K562 (cell line): ENCODE measurements around the gene PSAP. TPM values are rescaled to one million over a fixed set of nuclear protein-coding genes. Genes with fewer than 3 reads are reported as not detected.

Source experiments
- FOSL1 ChIP-seq: fragments of 200-800 bp; sonication (Bioruptor generic); conservative IDR thresholded peaks from 2 replicates; pipeline ENCODE4 v1.6.1; 2016; ENCODE audit warnings: missing genetic modification characterization, missing compliant biosample characterization
- HDGF ChIP-seq: fragments of 450-650 bp; IDR thresholded peaks from 2 replicates; pipeline ENCODE4 v1.6.1; 2016
- NCOR1 ChIP-seq: fragments of 450-650 bp; IDR thresholded peaks from 2 replicates; pipeline ENCODE4 v1.6.1; 2016; ENCODE audit warnings: mild to moderate bottlenecking, moderate library complexity
- NFYB ChIP-seq: IDR thresholded peaks from 2 replicates; pipeline ENCODE4 v1.6.1; 2011; ENCODE audit warnings: mild to moderate bottlenecking, moderate library complexity; ENCODE audit not compliant: insufficient read length; ENCODE audit errors: extremely low read depth
- NUFIP1 ChIP-seq: fragments of 450-650 bp; IDR thresholded peaks from 2 replicates; pipeline ENCODE4 v1.6.1; 2018; ENCODE audit not compliant: partially characterized antibody
- POLR2B ChIP-seq: fragments of 450-650 bp; IDR thresholded peaks from 2 replicates; pipeline ENCODE4 v1.6.1; 2018; ENCODE audit warnings: low read depth; ENCODE audit not compliant: partially characterized antibody
- SOX6 ChIP-seq: fragments of 450-650 bp; IDR thresholded peaks from 2 replicates; pipeline ENCODE4 v1.6.1; 2014; ENCODE audit warnings: mild to moderate bottlenecking
- SUPT5H ChIP-seq: fragments of 450-650 bp; IDR thresholded peaks from 2 replicates; pipeline ENCODE4 v1.6.1; 2016
- XRCC3 ChIP-seq: fragments of 450-650 bp; IDR thresholded peaks from 2 replicates; pipeline ENCODE4 v1.6.1; 2017; ENCODE audit warnings: mild to moderate bottlenecking, moderate library complexity
- ZNF133 ChIP-seq: fragments of 250-450 bp; sonication (Bioruptor Pico); IDR thresholded peaks from 2 replicates; pipeline ENCODE4 v1.4.0; 2020; ENCODE audit warnings: mild to moderate bottlenecking
- ZNF140 ChIP-seq: fragments of 250-450 bp; sonication (Bioruptor Pico); IDR thresholded peaks from 2 replicates; pipeline ENCODE4 v1.8.0; 2021; ENCODE audit warnings: moderate library complexity, mild to moderate bottlenecking, inconsistent platforms
- polyA plus RNA-seq, 8 experiments: library from polyadenylated mRNA; depleted of rRNA in 4 of 8; stranded (reverse) in 5 of 8; unstranded in 3 of 8; fragments of >200 nt; fragmentation: Nextera tagmentation in 2 of 8; fragmentation: Illumina TruSeq in 1 of 8; extraction: Ambion mirVana in 2 of 8; extraction: Trizol in 1 of 8; gene quantifications; 2 replicates each; pipeline versions ENCODE4 v1.2.1 to v1.2.3, GENCODE V29; 2011 to 2014; ENCODE audit warnings: inconsistent platforms in 1 of 8, missing spikeins in 1 of 8
- total RNA-seq, 7 experiments: library from RNA; depleted of rRNA in 6 of 7; stranded (reverse); fragments of >200 nt in 6 of 7; fragmentation: Illumina TruSeq in 2 of 7; extraction: Trizol in 2 of 7; gene quantifications; 2 replicates each; pipeline versions ENCODE4 v1.2.1 to v1.2.3, GENCODE V29; 2011 to 2021; ENCODE audit warnings: low replicate concordance in 1 of 7
- TF ChIP-seq, protein P1 (sequence below): fragments of 450-650 bp; IDR thresholded peaks from 2 replicates; pipeline ENCODE4 v1.7.1; 2018; ENCODE audit warnings: mild to moderate bottlenecking, low read depth; ENCODE audit not compliant: partially characterized antibody
- TF ChIP-seq, protein P2 (sequence below): IDR thresholded peaks from 3 replicates; pipeline ENCODE4 v1.6.1; 2011; ENCODE audit warnings: borderline replicate concordance, mild to moderate bottlenecking, moderate library complexity; ENCODE audit not compliant: insufficient read length; ENCODE audit errors: extremely low read depth
- TF ChIP-seq, protein P3 (sequence below): sonication (generic); formaldehyde crosslinking; IDR thresholded peaks from 2 replicates; pipeline ENCODE4 v1.8.0; 2022; ENCODE audit warnings: missing genetic modification reagents, mild to moderate bottlenecking, moderate library complexity, borderline replicate concordance
- TF ChIP-seq, protein P4 (sequence below): sonication (generic); formaldehyde crosslinking; IDR thresholded peaks from 2 replicates; pipeline ENCODE4 v1.8.1; 2022; ENCODE audit warnings: missing genetic modification reagents
- TF ChIP-seq, protein P5 (sequence below): fragments of 200-400 bp; formaldehyde crosslinking; IDR thresholded peaks from 2 replicates; pipeline ENCODE4 v1.6.1; 2017; ENCODE audit warnings: mild to moderate bottlenecking, low read depth, low read length, moderate library complexity
- TF ChIP-seq, protein P6 (sequence below), 2 experiments: fragments of 450-650 bp; IDR thresholded peaks; 2 replicates each; pipeline ENCODE4 v1.6.1; 2016

PSAP gene
- total and polyA plus RNA-seq, 9 of the 15 experiments (the other 6 are each of a cell fraction or from before 2014, with no cell fraction given): 245 to 700 (median 429) TPM

DNA sequence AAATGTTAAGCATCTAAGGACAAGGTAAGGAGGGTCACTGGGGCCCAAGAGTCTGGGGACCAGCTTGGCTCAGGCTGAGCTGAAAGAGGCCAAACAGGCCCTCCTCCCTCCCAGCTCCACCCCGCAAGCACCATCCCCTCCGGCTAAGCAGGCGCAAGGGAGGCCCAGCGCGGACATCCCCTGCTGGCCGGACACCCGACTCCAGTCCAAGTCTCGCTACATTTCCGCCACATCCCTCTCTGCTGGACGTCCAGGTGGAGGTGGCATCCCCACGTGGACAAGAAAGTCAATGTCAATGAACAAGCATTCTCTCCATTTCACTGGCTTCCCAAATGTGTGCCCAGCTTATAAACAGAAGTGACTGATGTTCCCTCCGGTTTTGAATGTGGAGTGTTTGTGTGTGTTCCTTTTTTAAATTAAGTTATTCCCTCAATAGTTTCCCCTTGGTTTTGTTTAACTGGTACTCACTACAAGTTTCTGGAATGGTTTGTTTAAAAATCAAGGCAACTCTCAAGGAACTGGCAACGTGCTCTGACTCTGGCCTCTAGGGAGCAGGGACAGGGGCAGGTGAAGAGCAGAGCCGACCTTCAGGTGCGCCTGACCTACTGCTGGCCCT, 35.4 kb downstream of the PSAP start (continued):
- TF ChIP-seq, protein P1, sequence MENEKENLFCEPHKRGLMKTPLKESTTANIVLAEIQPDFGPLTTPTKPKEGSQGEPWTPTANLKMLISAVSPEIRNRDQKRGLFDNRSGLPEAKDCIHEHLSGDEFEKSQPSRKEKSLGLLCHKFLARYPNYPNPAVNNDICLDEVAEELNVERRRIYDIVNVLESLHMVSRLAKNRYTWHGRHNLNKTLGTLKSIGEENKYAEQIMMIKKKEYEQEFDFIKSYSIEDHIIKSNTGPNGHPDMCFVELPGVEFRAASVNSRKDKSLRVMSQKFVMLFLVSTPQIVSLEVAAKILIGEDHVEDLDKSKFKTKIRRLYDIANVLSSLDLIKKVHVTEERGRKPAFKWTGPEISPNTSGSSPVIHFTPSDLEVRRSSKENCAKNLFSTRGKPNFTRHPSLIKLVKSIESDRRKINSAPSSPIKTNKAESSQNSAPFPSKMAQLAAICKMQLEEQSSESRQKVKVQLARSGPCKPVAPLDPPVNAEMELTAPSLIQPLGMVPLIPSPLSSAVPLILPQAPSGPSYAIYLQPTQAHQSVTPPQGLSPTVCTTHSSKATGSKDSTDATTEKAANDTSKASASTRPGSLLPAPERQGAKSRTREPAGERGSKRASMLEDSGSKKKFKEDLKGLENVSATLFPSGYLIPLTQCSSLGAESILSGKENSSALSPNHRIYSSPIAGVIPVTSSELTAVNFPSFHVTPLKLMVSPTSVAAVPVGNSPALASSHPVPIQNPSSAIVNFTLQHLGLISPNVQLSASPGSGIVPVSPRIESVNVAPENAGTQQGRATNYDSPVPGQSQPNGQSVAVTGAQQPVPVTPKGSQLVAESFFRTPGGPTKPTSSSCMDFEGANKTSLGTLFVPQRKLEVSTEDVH: no peak
- TF ChIP-seq SUPT5H: 0 out of 2 replicates have a peak, but pooled peaks have one; percentile 44
- TF ChIP-seq ZNF133 (CRISPR knock-in tag): no peak
- TF ChIP-seq, protein P2, sequence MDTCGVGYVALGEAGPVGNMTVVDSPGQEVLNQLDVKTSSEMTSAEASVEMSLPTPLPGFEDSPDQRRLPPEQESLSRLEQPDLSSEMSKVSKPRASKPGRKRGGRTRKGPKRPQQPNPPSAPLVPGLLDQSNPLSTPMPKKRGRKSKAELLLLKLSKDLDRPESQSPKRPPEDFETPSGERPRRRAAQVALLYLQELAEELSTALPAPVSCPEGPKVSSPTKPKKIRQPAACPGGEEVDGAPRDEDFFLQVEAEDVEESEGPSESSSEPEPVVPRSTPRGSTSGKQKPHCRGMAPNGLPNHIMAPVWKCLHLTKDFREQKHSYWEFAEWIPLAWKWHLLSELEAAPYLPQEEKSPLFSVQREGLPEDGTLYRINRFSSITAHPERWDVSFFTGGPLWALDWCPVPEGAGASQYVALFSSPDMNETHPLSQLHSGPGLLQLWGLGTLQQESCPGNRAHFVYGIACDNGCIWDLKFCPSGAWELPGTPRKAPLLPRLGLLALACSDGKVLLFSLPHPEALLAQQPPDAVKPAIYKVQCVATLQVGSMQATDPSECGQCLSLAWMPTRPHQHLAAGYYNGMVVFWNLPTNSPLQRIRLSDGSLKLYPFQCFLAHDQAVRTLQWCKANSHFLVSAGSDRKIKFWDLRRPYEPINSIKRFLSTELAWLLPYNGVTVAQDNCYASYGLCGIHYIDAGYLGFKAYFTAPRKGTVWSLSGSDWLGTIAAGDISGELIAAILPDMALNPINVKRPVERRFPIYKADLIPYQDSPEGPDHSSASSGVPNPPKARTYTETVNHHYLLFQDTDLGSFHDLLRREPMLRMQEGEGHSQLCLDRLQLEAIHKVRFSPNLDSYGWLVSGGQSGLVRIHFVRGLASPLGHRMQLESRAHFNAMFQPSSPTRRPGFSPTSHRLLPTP: no peak
- no peak for TF ChIP-seq ZNF140 (CRISPR knock-in tag)
- TF ChIP-seq NCOR1: no peak
- peak; percentile 51 for TF ChIP-seq POLR2B
- TF ChIP-seq NUFIP1: no peak
- no peak for TF ChIP-seq NFYB
- TF ChIP-seq HDGF: no peak
- TF ChIP-seq, protein P3, sequence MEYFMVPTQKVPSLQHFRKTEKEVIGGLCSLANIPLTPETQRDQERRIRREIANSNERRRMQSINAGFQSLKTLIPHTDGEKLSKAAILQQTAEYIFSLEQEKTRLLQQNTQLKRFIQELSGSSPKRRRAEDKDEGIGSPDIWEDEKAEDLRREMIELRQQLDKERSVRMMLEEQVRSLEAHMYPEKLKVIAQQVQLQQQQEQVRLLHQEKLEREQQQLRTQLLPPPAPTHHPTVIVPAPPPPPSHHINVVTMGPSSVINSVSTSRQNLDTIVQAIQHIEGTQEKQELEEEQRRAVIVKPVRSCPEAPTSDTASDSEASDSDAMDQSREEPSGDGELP (CRISPR knock-in tag): no peak
- TF ChIP-seq, protein P4, sequence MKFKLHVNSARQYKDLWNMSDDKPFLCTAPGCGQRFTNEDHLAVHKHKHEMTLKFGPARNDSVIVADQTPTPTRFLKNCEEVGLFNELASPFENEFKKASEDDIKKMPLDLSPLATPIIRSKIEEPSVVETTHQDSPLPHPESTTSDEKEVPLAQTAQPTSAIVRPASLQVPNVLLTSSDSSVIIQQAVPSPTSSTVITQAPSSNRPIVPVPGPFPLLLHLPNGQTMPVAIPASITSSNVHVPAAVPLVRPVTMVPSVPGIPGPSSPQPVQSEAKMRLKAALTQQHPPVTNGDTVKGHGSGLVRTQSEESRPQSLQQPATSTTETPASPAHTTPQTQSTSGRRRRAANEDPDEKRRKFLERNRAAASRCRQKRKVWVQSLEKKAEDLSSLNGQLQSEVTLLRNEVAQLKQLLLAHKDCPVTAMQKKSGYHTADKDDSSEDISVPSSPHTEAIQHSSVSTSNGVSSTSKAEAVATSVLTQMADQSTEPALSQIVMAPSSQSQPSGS (CRISPR knock-in tag): no peak
- TF ChIP-seq XRCC3: no peak
- no peak for TF ChIP-seq FOSL1
- TF ChIP-seq, protein P5, sequence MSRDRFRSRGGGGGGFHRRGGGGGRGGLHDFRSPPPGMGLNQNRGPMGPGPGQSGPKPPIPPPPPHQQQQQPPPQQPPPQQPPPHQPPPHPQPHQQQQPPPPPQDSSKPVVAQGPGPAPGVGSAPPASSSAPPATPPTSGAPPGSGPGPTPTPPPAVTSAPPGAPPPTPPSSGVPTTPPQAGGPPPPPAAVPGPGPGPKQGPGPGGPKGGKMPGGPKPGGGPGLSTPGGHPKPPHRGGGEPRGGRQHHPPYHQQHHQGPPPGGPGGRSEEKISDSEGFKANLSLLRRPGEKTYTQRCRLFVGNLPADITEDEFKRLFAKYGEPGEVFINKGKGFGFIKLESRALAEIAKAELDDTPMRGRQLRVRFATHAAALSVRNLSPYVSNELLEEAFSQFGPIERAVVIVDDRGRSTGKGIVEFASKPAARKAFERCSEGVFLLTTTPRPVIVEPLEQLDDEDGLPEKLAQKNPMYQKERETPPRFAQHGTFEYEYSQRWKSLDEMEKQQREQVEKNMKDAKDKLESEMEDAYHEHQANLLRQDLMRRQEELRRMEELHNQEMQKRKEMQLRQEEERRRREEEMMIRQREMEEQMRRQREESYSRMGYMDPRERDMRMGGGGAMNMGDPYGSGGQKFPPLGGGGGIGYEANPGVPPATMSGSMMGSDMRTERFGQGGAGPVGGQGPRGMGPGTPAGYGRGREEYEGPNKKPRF: no peak
- no peak for TF ChIP-seq SOX6
- TF ChIP-seq, protein P6, sequence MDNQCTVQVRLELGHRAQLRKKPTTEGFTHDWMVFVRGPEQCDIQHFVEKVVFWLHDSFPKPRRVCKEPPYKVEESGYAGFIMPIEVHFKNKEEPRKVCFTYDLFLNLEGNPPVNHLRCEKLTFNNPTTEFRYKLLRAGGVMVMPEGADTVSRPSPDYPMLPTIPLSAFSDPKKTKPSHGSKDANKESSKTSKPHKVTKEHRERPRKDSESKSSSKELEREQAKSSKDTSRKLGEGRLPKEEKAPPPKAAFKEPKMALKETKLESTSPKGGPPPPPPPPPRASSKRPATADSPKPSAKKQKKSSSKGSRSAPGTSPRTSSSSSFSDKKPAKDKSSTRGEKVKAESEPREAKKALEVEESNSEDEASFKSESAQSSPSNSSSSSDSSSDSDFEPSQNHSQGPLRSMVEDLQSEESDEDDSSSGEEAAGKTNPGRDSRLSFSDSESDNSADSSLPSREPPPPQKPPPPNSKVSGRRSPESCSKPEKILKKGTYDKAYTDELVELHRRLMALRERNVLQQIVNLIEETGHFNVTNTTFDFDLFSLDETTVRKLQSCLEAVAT (IDR thresholded peaks at IDR 0.05): peak in 1 of 2 experiments; percentile 14; a peak in 1 of 4 replicates
